K562 (cell line): Measurements from ENCODE around the gene COL25A1. TPM values are rescaled to one million over a fixed set of nuclear protein-coding genes. Genes with fewer than 3 reads are reported as not detected.

Experiments used
- ATAC-seq: fragments of 200-7000 bp; cut with Tn5 transposase; 3 replicates; pipeline ENCODE4 v1.9.1; 2020; ENCODE audit warnings: moderate library complexity
- BruUV-seq: library from RNA; stranded (reverse); fragments of 400-500 nt; replicated peaks from 2 replicates; lab custom pipeline; 2021; lab: Mats Ljungman, UMichigan
- CTCF ChIA-PET: fragments of 300-600 bp; formaldehyde crosslinking; extraction: SDS; loops from one replicate; lab custom pipeline; 2021; ENCODE audit warnings: low intra/inter-chr PET ratio; lab: Yijun Ruan, JAX
- POLR2A ChIA-PET: fragments of 300-600, 350-650 bp; sonication (Branson Sonifier 250); formaldehyde crosslinking; extraction: SDS; loops from one replicate; lab custom pipeline; 2021; ENCODE audit warnings: antibody characterized with exemption, inconsistent platforms; lab: Yijun Ruan, JAX
- DNase-seq, 4 experiments: peaks; one replicate each; pipeline versions ENCODE4 v3.0.0 to v3.0.0-alpha.2; 2011 to 2018; ENCODE audit warnings: low spot score in 3 of 4, mixed read lengths in 3 of 4; ENCODE audit errors: extremely low read depth in 1 of 4
- FAIRE-seq: peaks from 2 replicates; lab custom pipeline; 2011; peaks lifted over from hg19 to GRCh38; lab: Jason Lieb, UNC
- H2AFZ ChIP-seq: 2 replicates; pipeline ENCODE4 v1.6.0; 2011; ENCODE audit warnings: low read depth, low read length, control low read depth, inconsistent platforms
- H3K27ac ChIP-seq: fragments of 200-600 bp; 3 replicates; pipeline ENCODE4 v1.8.0; 2011; ENCODE audit warnings: low read depth, mild to moderate bottlenecking, control low read depth, inconsistent platforms, low read length, moderate library complexity, mixed read lengths; ENCODE audit errors: extremely low read depth
- H3K27me3 ChIP-seq, 2 experiments: fragments of 300-600 bp in 1 of 2; 2 replicates in 1 of 2; 3 replicates in 1 of 2; pipeline versions ENCODE4 v1.6.0 to v1.8.0; 2011; ENCODE audit warnings: inconsistent platforms in 2 of 2, low read length in 2 of 2, mild to moderate bottlenecking in 1 of 2, mixed read lengths in 1 of 2, moderate library complexity in 1 of 2; ENCODE audit not compliant: control insufficient read depth in 2 of 2, insufficient read depth in 2 of 2
- H3K36me3 ChIP-seq: fragments of 300-600 bp; 3 replicates; pipeline ENCODE4 v1.8.0; 2011; ENCODE audit warnings: mild to moderate bottlenecking, low read length, inconsistent platforms; ENCODE audit not compliant: control insufficient read depth, insufficient read depth
- H3K4me1 ChIP-seq, 2 experiments: fragments of 200-600 bp in 1 of 2; replicated peaks in 1 of 2; 2 replicates in 1 of 2; 3 replicates in 1 of 2; pipeline versions ENCODE4 v1.5.1 to v1.8.0; 2011; ENCODE audit warnings: inconsistent platforms in 2 of 2, low read length in 2 of 2, mild to moderate bottlenecking in 1 of 2, mixed read lengths in 1 of 2, moderate library complexity in 1 of 2; ENCODE audit not compliant: control insufficient read depth in 2 of 2, insufficient read depth in 2 of 2
- H3K4me2 ChIP-seq: 2 replicates; pipeline ENCODE4 v1.6.1; 2011; ENCODE audit warnings: low read length, control low read depth, inconsistent platforms, mixed read lengths; ENCODE audit not compliant: insufficient read depth
- H3K4me3 ChIP-seq: fragments of 200-600 bp; sonication (generic), shearing (Covaris generic); 2 replicates; pipeline ENCODE4 v1.5.1; 2016; ENCODE audit warnings: control low read depth, inconsistent platforms
- H3K79me2 ChIP-seq: fragments of 200-600 bp; 3 replicates; pipeline ENCODE4 v1.8.0; 2011; ENCODE audit warnings: low read length, inconsistent platforms; ENCODE audit not compliant: control insufficient read depth, insufficient read depth
- H3K9ac ChIP-seq, 2 experiments: 2 replicates each; pipeline versions ENCODE4 v1.6.0 to v1.6.1; 2011; ENCODE audit warnings: low read depth in 2 of 2, low read length in 2 of 2, control low read depth in 1 of 2, inconsistent platforms in 1 of 2, mild to moderate bottlenecking in 1 of 2, mixed read lengths in 1 of 2; ENCODE audit not compliant: insufficient read depth in 1 of 2
- H3K9me1 ChIP-seq: one replicate; pipeline ENCODE4 v1.6.0; 2011; ENCODE audit warnings: inconsistent platforms, mild to moderate bottlenecking, low read length, moderate library complexity; ENCODE audit not compliant: control insufficient read depth, insufficient read depth
- H3K9me3 ChIP-seq: replicated peaks from 2 replicates; pipeline ENCODE4 v1.5.1; 2011; ENCODE audit warnings: low read depth, low read length, inconsistent platforms; ENCODE audit not compliant: control insufficient read depth, insufficient read depth
- H4K20me1 ChIP-seq: replicated peaks from 2 replicates; pipeline ENCODE4 v1.6.1; 2011; ENCODE audit warnings: low read length, inconsistent platforms, mixed read lengths; ENCODE audit not compliant: control insufficient read depth, insufficient read depth
- CEBPB ChIP-seq: fragments of 450-650 bp; IDR thresholded peaks from 2 replicates; pipeline ENCODE4 v1.6.1; 2016; ENCODE audit warnings: missing genetic modification characterization, missing compliant biosample characterization
- ZBTB11 ChIP-seq, 3 experiments: fragments of 200-800 bp in 1 of 3; fragments of 250-450 bp in 1 of 3; fragments of 450-650 bp in 1 of 3; sonication (Bioruptor Pico) in 1 of 3; sonication (Bioruptor generic) in 1 of 3; formaldehyde crosslinking in 1 of 3; IDR thresholded peaks; 2 replicates each; pipeline versions ENCODE4 v1.6.1 to v1.8.0; 2016 to 2022; ENCODE audit warnings: mild to moderate bottlenecking in 2 of 3, missing genetic modification characterization in 2 of 3, missing compliant biosample characterization in 1 of 3, moderate library complexity in 1 of 3
- WGBS: fragments of 100-300 bp; shearing (Covaris generic); methylation state at CpG from one replicate; pipeline ENCODE4 v1.1.6; 2016; ENCODE audit warnings: low coverage, mixed read lengths; ENCODE audit not compliant: insufficient coverage; ENCODE audit errors: missing lambda C conversion rate; 5-methylcytosine and 5-hydroxymethylcytosine counted together
- in situ Hi-C: fragments of 300-500 bp; cut with MboI; formaldehyde crosslinking; loops from 4 replicates; pipeline ENCODE4 v1.15.0; 2018; ENCODE audit warnings: inconsistent platforms, mixed read lengths
- intact Hi-C: fragments of 100-400 bp; cut with micrococcal nuclease; formaldehyde crosslinking; loops from 2 replicates; pipeline ENCODE4 v1.14.2; 2022
- polyA plus RNA-seq, 8 experiments: library from polyadenylated mRNA; depleted of rRNA in 4 of 8; stranded (reverse) in 5 of 8; unstranded in 3 of 8; fragments of >200 nt; fragmentation: Nextera tagmentation in 2 of 8; fragmentation: Illumina TruSeq in 1 of 8; extraction: Ambion mirVana in 2 of 8; extraction: Trizol in 1 of 8; gene quantifications; 2 replicates each; pipeline versions ENCODE4 v1.2.1 to v1.2.3, GENCODE V29; 2011 to 2014; ENCODE audit warnings: inconsistent platforms in 1 of 8, missing spikeins in 1 of 8
- total RNA-seq, 7 experiments: library from RNA; depleted of rRNA in 6 of 7; stranded (reverse); fragments of >200 nt in 6 of 7; fragmentation: Illumina TruSeq in 2 of 7; extraction: Trizol in 2 of 7; gene quantifications; 2 replicates each; pipeline versions ENCODE4 v1.2.1 to v1.2.3, GENCODE V29; 2011 to 2021; ENCODE audit warnings: low replicate concordance in 1 of 7

Gene COL25A1
- total and polyA plus RNA-seq, 9 of the 15 experiments (the other 6 are each of a cell fraction or from before 2014, with no cell fraction given), result 0.03 to 0.62 (median 0.27) TPM

DNA sequence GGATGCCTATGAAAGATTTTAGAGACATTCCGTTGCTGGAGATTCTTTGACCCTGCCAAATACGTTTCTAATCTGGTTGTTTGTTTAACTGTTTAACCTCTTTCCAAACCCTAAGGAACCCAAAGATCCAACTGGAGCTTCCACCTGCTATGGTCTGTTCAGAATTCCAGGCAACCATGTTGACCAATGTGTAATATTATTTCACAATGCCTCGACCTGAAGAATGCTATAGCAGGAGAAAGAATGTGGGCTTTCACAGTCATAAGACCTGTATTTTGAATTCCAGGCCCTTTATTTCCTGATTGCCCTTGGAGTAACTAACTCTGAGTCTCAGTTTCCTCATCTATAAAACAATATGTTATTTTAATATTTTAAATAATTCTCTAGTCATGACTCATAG is 90.8 kb downstream of the COL25A1 start:
- in situ Hi-C loops, result no loop called here
- ChIA-PET POLR2A (no interaction called here), CTCF (no interaction called here)
- Histone ChIP-seq H2AFZ (no peak overlapping the region), H3K4me2 (no peak overlapping the region), H3K9me1 (no peaks in the 10 kb centered on the region), H3K27me3 (no peaks in the 10 kb centered on the region), H3K27ac (no peak overlapping the region), H4K20me1 (no peaks in the 10 kb centered on the region), H3K9me3 (no peaks in the 10 kb centered on the region), H3K79me2 (no peaks in the 10 kb centered on the region), H3K36me3 (no peaks in the 10 kb centered on the region), H3K4me1 (no peaks in the 10 kb centered on the region; a peak in 2 of 5 replicates), H3K4me3 (no peak overlapping the region), H3K9ac (no peak overlapping the region)
- no TSS peak for BruUV-seq
- TF ChIP-seq CEBPB (tag) (peak; percentile 26; the same call in 1 of the 2 replicates), ZBTB11 (CRISPR knock-in tag; IDR thresholded peaks at IDR 0.05) (no peak)
- DNase-seq (no peak), ATAC-seq (no peak), FAIRE-seq (no peak)
- intact Hi-C loops, result no loop called here
- WGBS, result 5% methylated on average over 3 of the region's 3 CpGs
